Raji (cell line): ENCODE data around the gene GNB2.

ENCODE experiments used
- POLR2A ChIP-seq: IDR thresholded peaks from 2 replicates; pipeline ENCODE4 v1.6.1; 2011; ENCODE audit warnings: low read depth, low read length, control low read depth; ENCODE audit not compliant: insufficient read depth

GNB2 gene

DNA sequence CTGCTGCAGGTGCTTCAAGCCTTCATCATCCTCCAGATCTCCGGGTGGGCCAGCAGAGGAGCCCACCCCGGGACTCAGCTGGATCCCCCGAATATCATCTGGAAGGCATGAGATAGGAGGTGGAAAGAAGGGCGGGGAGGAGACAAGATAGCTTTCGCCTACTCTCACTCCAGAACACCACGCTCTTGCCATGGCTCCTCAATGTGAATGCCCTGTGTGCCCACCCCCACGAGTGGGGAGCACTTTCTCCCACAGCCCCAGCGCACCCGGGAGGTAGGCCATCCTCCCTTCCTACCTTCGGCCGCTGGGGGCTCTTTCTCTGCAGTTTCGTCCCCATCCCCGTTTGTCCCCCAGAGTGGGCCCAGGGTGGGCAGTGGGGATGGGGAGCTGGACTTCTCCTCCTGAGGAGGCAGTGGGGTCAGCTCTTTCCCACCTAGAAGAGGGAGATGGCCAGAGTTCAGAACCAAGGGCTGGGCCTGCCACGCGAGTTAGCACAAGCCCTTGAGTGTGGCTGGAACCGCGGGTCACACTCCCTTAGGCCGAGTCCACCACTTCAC is 11.6 kb downstream of the GNB2 start:
- no peak for TF ChIP-seq POLR2A

DNA sequence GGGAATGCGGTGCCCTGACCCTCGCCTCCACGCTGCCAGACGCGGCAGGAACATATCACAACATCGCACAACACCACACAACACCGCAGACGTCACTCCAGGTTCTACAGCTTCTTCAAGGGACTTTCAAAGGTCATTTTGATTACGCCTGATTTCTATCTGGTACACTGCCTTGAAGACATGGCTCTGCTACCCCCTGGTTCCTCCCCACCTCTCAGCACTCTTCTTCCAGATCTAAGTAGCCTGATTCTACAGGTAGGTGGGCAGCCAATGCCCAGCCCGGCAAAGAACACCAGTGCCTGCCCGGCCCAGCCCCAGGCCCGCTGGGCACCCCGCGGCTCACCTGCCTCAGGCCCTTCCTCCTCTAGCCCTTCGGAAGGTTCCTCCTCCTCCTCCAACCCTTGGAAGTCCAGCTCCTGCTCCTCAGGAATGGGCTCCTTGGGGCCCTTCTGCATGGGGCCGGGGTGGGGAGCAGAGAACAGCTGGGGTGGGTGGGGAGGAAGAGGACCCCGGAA is 12.1 kb downstream of the GNB2 start:
- TF ChIP-seq POLR2A: no peak

DNA sequence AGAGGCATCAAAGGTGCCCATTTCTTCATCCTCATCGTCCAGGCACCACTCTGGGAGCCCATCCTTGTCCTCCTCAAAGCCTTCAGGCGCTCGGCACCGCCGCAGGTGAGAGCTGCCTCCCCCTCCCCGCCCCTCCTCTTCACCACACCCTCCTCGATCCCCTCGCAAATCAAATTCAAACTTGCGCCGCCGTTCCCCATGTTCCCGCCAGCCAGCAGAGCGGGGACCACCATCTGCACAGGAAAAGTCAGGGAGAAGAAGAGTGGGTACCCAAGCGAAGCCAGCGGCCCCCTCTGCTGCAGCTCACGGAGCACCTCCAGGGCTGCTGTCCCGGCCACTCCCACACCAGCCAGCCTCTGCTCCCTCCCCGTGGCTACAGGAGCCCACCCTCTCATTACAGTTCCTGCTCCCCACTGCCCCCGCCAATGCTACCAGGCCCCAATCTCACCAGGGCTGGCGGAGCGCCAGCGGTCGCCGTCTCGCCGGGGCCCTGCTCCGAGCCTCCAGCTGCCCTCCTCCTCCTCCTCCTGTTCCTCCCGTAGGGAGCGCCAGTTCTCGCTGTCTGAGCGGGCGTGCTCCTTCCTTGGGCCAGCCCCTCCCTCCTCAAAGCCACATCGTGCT is 12.8 kb downstream of the GNB2 start:
- TF ChIP-seq POLR2A: no peak

DNA sequence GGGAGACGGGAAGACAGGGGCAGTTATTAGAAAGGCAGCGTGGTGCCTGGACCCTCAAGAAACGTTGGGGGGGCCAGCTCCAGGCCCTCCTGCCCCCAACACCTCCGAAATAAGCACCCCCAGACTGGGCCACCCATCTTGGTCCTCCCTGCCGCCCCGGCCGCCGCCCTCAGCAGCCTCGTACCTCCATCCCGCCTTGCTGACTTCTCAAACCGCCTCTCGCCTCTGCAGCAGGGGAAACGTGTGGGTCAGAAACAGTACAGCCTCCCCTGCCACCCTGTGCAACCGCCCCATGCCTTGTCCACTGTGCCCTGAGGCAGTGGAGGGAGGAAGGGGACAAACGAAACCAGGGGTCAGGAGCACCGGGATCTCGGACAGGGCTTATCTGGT is 13.3 kb downstream of the GNB2 start:
- no peak for TF ChIP-seq POLR2A

DNA sequence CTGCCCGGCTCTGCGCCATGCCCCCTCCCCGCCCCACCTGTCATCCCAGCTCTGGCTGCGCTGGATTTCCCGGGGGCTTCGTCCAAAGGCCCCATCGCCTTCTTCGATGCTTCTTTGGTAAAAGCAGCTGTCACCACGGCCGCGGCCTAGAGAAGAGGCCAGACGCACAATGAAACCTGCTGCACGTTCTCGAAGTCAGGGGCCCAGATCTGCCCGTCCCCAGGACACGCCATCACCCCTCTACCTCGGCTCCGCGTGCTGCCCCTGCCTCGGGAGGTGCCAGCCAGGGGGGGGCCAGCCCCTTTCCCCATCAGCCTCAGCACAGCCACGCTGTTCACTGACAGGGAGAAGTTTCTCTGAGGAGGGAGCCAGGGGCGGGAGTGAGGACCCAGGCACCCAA is 13.7 kb downstream of the GNB2 start:
- no peak for TF ChIP-seq POLR2A

DNA sequence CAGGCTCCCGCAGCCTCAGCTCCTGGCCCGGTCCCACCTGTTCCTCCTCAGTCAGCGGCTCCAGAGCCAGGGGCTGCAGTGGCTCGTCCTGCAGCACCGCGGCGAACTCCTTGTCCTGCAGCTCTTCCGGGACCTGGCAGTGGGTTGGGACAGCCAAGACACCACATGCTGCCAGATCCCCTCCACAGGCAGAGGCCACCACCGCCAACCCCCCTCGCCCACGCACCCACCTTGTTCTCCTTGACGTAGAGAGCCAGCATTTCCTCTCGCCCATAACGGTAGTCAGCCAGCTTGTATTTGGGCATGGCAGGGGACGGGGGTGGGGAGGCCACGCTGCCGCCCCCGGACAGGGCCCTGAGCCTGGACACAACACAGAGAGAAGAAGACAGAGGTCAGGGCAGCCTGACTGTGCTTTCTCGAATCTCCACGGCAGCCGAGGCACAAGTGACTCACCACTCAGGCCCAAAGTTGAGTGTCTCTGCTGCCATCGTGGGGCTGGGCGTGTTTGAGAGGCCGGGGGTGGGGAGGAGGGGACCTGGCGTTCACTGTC is 14.3 kb downstream of the GNB2 start:
- no peak for TF ChIP-seq POLR2A

DNA sequence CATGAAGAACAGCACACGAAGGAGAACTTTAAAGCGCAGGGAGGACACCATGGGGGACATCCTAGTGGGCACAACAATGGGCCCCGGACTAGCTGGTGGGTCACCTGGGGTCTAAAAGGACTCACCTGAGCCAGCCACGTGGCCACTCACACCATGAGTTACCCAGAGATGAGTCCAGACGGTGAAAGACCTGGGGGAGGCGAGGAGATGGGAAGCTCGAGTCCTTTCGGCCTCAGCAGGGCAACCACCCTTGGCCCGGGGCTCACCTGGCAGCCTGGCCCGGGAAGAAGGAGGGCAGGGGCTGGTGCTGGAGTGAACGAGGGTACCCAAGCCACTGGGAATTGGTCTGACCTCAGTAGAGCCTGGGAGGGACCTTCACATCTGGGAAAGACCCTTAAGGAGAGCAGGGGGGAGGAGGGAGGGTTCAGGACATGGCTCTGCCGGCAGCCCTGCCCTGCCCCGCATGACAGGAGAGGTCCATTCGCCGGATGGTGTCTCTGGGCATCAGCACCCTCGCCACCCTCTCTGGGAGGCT is 14.9 kb downstream of the GNB2 start:
- TF ChIP-seq POLR2A: no peak

DNA sequence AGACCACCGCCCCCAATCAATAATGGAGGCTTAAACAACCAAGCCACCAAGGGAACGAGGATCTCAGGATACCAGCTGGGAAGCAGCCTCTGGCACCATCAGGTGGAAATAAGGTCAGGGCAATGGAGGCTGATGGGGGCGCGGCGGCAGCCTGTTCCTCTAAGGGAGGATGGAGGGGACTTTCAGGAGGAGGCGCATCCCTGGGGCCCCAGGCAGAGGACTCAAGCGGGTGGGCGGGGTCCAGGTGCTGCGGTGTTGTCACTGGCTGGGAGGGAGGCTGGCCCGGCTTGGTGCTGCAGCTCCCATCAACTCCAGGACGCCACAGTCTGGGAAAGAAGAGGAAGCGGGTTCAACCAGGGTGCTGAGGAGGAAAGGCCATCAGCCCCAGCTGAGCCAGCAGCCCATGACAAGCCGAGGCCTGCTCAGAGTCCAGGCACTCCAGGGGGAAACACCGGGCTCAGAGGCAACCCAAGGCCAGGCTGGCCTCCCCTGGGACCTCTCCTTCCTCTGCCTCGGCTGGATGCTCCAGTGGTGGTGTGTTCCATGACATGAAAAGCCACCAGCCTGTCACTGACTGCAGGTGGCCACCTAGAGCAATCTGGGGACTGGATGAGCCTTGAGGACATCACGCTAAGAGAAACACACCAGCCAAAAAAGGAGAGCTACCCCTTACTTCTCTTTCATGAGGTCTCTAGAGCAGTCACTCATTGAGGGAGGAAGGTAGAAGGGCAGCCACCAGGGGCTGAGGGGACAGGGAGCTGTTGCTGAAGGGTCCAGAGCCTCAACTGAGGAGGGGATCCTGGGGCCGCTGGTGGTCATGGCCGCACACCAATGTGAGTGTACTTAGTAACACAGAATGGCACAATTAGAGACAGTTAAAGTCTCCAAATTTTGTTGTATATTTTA is 15.9 kb downstream of the GNB2 start:
- no peak for TF ChIP-seq POLR2A

DNA sequence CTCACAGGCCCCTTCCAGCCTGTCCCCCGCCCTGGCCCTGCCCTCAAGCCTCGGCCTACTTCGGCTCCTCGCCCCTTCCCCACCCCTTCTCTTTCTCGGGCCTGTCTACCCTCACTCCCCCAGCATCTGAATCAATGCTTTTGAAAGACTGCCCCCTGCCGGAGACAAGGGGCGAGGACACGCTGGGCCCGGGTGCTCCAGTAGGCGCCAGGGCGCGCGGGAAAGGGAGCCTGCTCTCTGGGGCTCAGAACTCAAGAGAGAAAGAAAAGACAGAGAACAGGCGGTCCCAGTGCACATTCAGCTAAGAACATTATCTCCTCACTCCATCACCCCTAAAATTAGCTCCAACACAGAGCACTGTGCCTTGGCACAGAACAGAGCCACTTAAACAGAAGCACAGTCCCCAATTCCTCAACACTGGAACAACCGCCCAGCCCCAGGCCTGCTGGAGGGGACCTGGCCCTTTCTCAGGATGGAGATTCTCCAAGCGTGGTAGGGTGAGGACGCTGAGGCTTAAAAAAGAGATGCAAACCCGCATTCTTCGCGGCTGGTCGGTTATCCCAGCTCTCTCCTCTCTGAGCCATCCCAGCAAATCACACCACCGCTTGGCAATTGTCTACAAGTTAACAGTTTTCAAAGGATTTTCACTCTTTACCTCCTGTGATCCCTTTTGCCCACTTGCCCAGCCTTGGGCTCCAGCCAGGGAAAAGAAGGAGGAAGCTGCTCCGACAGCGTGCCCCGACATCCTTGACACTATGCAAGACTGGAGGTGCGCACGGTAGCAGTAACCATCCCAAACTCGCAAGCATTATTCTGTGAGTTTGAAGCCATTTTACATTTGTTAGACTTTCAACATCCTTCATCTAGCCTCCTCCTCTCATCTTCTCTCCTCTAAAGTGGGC is 18.4 kb downstream of the GNB2 start:
- no peak for TF ChIP-seq POLR2A

DNA sequence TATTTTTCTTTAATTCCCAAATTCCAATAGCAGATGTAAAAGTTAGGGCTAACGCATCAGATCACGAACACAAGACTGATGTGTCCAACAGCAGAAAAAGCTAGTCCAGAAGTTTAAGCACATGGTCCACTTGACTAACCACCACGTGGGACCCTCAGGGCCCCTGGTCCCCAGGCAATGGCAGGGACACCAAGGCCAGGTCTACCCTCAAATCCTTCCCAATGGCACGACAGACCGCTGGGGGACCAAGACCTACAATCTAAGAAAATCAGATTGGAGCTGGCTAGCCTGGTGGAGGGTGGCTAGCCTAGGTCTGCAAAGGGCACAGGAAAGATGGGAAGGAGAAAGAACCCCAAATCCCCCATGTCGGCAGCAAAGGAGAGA is 19.0 kb downstream of the GNB2 start:
- no peak for TF ChIP-seq POLR2A

DNA sequence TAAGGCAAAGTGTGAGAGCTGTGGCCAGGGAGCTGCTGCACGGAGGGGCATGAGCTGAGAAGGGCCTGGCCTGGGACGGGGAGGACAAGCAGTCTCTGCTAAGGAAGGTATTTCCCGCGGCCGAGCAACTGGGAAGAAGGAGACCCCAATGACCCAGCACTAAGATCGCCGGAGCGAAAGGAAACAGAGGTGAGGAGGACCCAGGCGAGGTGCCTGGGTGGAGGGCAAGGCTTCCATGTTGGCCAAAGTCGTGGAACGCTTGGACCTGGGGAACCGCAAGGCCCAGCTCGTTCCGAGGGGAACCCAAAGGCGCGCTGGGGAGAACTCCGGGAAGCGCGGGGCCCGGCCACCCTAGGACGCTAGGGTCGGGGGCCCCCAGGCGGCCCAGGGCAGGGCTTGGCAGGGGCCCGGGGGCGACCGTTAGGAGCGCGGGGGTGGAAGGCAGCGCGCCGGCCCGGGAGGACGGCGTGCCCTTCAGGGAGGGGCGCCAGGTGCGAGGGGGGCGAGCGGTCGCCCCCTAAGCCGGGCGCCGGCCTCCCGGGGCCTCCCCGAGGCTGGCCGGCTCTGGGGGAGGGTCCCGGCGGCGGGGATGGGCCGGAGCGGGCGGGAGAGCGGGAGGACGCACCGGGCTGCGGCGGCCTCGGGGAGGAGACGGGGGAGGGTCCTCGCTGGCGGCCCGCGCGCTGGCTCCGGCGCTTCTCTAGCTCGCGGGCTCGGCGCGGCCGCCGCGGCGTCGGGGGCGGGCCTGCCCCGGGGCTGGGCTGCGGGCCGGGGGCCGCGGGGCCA is 20.0 kb downstream of the GNB2 start:
- no peak for TF ChIP-seq POLR2A

DNA sequence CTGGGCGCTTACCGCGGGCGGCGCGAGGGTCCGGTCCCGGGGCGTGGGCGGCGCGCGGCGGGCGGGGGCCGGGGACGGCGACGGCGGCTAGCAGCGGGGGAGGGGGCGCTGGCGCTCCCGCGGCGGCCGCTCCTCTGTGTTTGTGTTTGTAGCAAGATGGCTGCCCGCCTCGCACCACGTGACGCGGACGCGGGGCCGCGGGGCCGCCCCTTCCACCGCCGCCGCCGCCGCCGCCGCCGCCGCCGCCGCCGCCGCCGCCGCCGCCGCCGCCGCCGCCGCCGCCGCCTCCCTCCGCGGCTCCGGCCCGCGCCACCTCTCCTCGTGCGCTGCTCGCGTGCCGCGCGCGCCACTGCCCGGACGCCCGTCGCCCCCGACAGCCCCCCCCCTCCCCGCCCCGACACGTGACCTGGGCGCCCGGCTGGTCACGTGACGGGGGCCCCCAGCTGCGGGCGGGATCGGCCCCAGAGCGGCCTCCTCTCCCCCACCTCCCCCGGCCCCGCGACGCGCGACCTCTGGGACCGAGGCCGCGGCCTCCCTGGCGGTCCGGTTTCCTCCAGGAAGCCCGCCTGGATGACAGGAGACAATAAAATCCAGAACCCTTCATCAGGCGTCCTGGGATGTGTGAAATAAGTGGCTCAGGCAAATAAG is 20.7 kb downstream of the GNB2 start, which contains the start of gene GIGYF1:
Gene GIGYF1 (minus strand): TSS at position 153 of the 648 bp plus-strand sequence. CDS start 6,012 bp downstream, outside the sequence.
- TF ChIP-seq POLR2A: 0 out of 2 replicates have a peak, but pooled peaks have one; percentile 47

DNA sequence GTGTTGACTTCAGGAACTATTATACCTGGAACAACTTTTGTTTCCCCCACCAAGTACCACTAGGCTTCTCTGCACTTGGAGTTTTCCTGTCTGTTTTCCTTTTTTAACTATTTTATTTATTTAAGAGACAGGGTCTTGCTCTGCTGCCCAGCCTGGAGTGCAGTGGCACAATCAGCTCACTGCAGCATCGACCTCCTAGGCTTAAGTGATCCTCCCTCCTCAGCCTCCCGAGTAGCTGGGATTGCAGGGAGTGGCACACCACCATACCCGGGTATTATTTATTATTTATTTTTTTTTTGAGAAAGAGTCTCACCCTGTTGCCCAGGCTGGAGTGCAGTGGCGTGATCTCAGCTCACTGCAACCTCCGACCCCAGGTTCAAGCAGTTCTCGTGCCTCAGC is 22.6 kb downstream of the GNB2 start:
- no peak for TF ChIP-seq POLR2A

DNA sequence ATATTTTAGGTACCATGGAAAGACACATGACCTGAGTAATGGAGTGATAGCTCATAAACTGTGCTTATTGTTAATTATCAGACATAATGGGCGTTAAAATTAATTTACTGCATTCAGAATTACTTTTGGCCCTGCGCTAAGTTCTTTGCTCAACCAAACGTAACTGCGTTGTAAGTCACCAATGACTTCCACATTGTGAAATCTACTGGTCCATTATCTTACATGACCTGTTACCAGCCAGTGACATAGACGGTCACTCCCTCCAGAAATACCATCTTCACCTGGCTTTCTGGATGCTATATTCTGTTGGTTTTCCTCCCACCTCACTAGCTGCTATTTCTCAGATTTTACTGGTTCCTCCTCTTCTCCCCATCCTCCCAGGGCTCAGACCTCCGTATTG is 25.5 kb downstream of the GNB2 start:
- TF ChIP-seq POLR2A: no peak
